Ovary (tissue), 3 donors: Measurements from ENCODE around the gene FRMD3.

Source experiments
- EP300 ChIP-seq: sonication (generic); formaldehyde crosslinking; IDR thresholded peaks from one replicate; pipeline ENCODE4 v1.6.1; 2017; ENCODE audit warnings: antibody characterized with exemption
- POLR2A ChIP-seq: fragments of 450-650 bp; IDR thresholded peaks from one replicate; pipeline ENCODE4 v1.6.1; 2017; ENCODE audit warnings: antibody characterized with exemption, mild to moderate bottlenecking, moderate library complexity
- TF ChIP-seq, protein P1 (sequence below), 3 donors: fragments of 450-650 bp in 2 of 3; fragments of 200-600 bp in 1 of 3; IDR thresholded peaks; one replicate each; pipeline versions ENCODE4 v1.5.1 to v1.8.0; 2016 to 2022; ENCODE audit warnings: antibody characterized with exemption in 3 of 3, mild to moderate bottlenecking in 1 of 3
- donor health status: DM: no; HTN: no; CAD: no.

DNA sequence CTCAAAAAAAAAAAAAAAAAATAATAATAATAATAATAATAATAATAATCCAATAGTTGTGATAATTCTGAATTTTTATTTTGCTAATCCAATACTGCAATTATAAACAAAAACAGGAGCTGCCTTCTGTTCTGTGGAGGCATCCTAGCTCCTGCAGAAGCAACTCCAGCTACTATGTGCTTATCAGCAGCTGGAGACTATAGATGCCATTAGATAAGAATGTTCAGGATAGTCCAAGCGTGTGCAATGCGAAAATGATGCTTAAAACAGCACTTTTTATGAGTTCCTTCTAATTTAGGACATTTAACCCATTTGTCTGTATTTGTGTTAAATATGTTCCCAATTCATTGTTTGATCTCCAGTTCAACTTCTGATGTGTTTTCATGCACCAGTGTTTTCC lies 254.7 kb downstream of the FRMD3 start:
- TF ChIP-seq, protein P1, sequence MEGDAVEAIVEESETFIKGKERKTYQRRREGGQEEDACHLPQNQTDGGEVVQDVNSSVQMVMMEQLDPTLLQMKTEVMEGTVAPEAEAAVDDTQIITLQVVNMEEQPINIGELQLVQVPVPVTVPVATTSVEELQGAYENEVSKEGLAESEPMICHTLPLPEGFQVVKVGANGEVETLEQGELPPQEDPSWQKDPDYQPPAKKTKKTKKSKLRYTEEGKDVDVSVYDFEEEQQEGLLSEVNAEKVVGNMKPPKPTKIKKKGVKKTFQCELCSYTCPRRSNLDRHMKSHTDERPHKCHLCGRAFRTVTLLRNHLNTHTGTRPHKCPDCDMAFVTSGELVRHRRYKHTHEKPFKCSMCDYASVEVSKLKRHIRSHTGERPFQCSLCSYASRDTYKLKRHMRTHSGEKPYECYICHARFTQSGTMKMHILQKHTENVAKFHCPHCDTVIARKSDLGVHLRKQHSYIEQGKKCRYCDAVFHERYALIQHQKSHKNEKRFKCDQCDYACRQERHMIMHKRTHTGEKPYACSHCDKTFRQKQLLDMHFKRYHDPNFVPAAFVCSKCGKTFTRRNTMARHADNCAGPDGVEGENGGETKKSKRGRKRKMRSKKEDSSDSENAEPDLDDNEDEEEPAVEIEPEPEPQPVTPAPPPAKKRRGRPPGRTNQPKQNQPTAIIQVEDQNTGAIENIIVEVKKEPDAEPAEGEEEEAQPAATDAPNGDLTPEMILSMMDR (IDR thresholded peaks at IDR 0.05) = no peak
- no peak for TF ChIP-seq EP300
- TF ChIP-seq POLR2A = no peak
